ENCODE data around the gene GAL3ST1.

The GAL3ST1 gene

GRCh38 chr22:30572840-30573593, 1.4 kb downstream of the GAL3ST1 start:
- Histone ChIP-seq H3K14ac (ENCODE audit: low read length) (peak overlapping the region; percentile 58), H2BK5ac (ENCODE audit: low read length) (peak overlapping the region; percentile 91), H3K4me2 (ENCODE audit: insufficient read depth, low read length, poor library complexity, severe bottlenecking) (no peak overlapping the region), H3K79me1 (ENCODE audit: low read depth, low read length) (no peaks in the 10 kb centered on the region), H3K9ac (ENCODE audit: low read depth, low read length, poor library complexity) (no peak overlapping the region), H3K36me3 (replicated peaks in 1 of 2; ENCODE audit: control insufficient read depth in 2 of 2, insufficient read depth in 2 of 2, low read length in 2 of 2) (peaks cover 22 to 26% of the 10 kb centered on the region in 2 donors), H4K8ac (ENCODE audit: low read depth, low read length) (no peak overlapping the region), H3K23ac (ENCODE audit: low read depth, low read length, poor library complexity) (no peak overlapping the region), H3K27ac (replicated peaks; ENCODE audit: low read length) (no peak overlapping the region), H3K4me3 (ENCODE audit: low read length in 2 of 2) (peak overlapping the region in 1 of 2 donors; percentile 8), H3K4me1 (ENCODE audit: control insufficient read depth in 2 of 2, insufficient read depth in 1 of 2, low read depth in 1 of 2, low read length in 2 of 2) (peaks cover 0 to 13% of the 10 kb centered on the region in 2 donors), H2AK5ac (ENCODE audit: low read depth, low read length) (peak overlapping the region; percentile 95), H2BK12ac (ENCODE audit: low read length) (peak overlapping the region; percentile 75), H4K91ac (ENCODE audit: low read depth, low read length, poor library complexity) (no peak overlapping the region), H2BK120ac (ENCODE audit: low read depth, low read length) (no peak overlapping the region), H3K9me3 (replicated peaks in 1 of 2; ENCODE audit: control insufficient read depth in 2 of 2, insufficient read depth in 1 of 2, low read depth in 1 of 2, low read length in 2 of 2) (no peaks in the 10 kb centered on the region), H2BK15ac (ENCODE audit: low read length) (peak overlapping the region; percentile 82), H3K27me3 (ENCODE audit: control insufficient read depth in 3 of 3, insufficient read depth in 3 of 3, low read depth in 1 of 3, low read length in 3 of 3) (peaks cover 0 to 3% (median 0%) of the 10 kb centered on the region in 3 experiments), H2AFZ (ENCODE audit: low read length) (no peak overlapping the region), H3K18ac (ENCODE audit: low read length) (peak overlapping the region; percentile 27), H3K4ac (ENCODE audit: low read length) (no peak overlapping the region)
- WGBS, 2 donors (ENCODE audit: extremely low coverage in 2 of 2, insufficient read length in 2 of 2, insufficient replicate concordance in 1 of 2): no CpG with 5 or more reads among the region's 12 CpGs
- no peak for DNase-seq (ENCODE audit: low spot score)

GRCh38 chr22:30572210-30572609, 2.3 kb downstream of the GAL3ST1 start:
- peaks cover 0 to 3% (median 0%) of the 10 kb centered on the region in 3 experiments for H3K27me3 ChIP-seq (ENCODE audit: control insufficient read depth in 3 of 3, insufficient read depth in 3 of 3, low read depth in 1 of 3, low read length in 3 of 3)
- H2BK5ac ChIP-seq (ENCODE audit: low read length): no peak overlapping the region
- H2BK120ac ChIP-seq (ENCODE audit: low read depth, low read length): no peak overlapping the region
- H3K27ac ChIP-seq (replicated peaks; ENCODE audit: low read length): no peak overlapping the region
- peaks cover 14 to 18% of the 10 kb centered on the region in 2 donors for H3K36me3 ChIP-seq (replicated peaks in 1 of 2; ENCODE audit: control insufficient read depth in 2 of 2, insufficient read depth in 2 of 2, low read length in 2 of 2)
- H2AFZ ChIP-seq (ENCODE audit: low read length): no peak overlapping the region
- no peak overlapping the region for H3K4ac ChIP-seq (ENCODE audit: low read length)
- H3K4me1 ChIP-seq (ENCODE audit: control insufficient read depth in 2 of 2, insufficient read depth in 1 of 2, low read depth in 1 of 2, low read length in 2 of 2): peaks cover 0 to 15% of the 10 kb centered on the region in 2 donors
- H3K4me3 ChIP-seq (ENCODE audit: low read length in 2 of 2): no peak overlapping the region
- H4K8ac ChIP-seq (ENCODE audit: low read depth, low read length): no peak overlapping the region
- WGBS, 2 donors (ENCODE audit: extremely low coverage in 2 of 2, insufficient read length in 2 of 2, insufficient replicate concordance in 1 of 2): no CpG with 5 or more reads among the region's 6 CpGs
- no peak overlapping the region for H3K18ac ChIP-seq (ENCODE audit: low read length)
- H2BK12ac ChIP-seq (ENCODE audit: low read length): no peak overlapping the region
- no peak overlapping the region for H2AK5ac ChIP-seq (ENCODE audit: low read depth, low read length)
- H3K14ac ChIP-seq (ENCODE audit: low read length): no peak overlapping the region
- H3K9me3 ChIP-seq (replicated peaks in 1 of 2; ENCODE audit: control insufficient read depth in 2 of 2, insufficient read depth in 1 of 2, low read depth in 1 of 2, low read length in 2 of 2): no peaks in the 10 kb centered on the region
- H3K79me1 ChIP-seq (ENCODE audit: low read depth, low read length): no peaks in the 10 kb centered on the region
- H3K9ac ChIP-seq (ENCODE audit: low read depth, low read length, poor library complexity): no peak overlapping the region
- DNase-seq (ENCODE audit: low spot score): no peak
- H3K23ac ChIP-seq (ENCODE audit: low read depth, low read length, poor library complexity): no peak overlapping the region
- no peak overlapping the region for H4K91ac ChIP-seq (ENCODE audit: low read depth, low read length, poor library complexity)
- H3K4me2 ChIP-seq (ENCODE audit: insufficient read depth, low read length, poor library complexity, severe bottlenecking): no peak overlapping the region
- H2BK15ac ChIP-seq (ENCODE audit: low read length): no peak overlapping the region

GRCh38 chr22:30569674-30570202, 4.7 kb downstream of the GAL3ST1 start:
- Histone ChIP-seq H3K27ac (replicated peaks; ENCODE audit: low read length) (no peak overlapping the region), H2AK5ac (ENCODE audit: low read depth, low read length) (no peak overlapping the region), H2BK15ac (ENCODE audit: low read length) (no peak overlapping the region), H3K79me1 (ENCODE audit: low read depth, low read length) (no peaks in the 10 kb centered on the region), H3K23ac (ENCODE audit: low read depth, low read length, poor library complexity) (no peak overlapping the region), H2AFZ (ENCODE audit: low read length) (no peak overlapping the region), H3K27me3 (ENCODE audit: control insufficient read depth in 3 of 3, insufficient read depth in 3 of 3, low read depth in 1 of 3, low read length in 3 of 3) (peaks cover 0 to 9% (median 0%) of the 10 kb centered on the region in 3 experiments), H3K4me2 (ENCODE audit: insufficient read depth, low read length, poor library complexity, severe bottlenecking) (no peak overlapping the region), H2BK12ac (ENCODE audit: low read length) (no peak overlapping the region), H3K4me1 (ENCODE audit: control insufficient read depth in 2 of 2, insufficient read depth in 1 of 2, low read depth in 1 of 2, low read length in 2 of 2) (peaks cover 0 to 12% of the 10 kb centered on the region in 2 donors), H3K4me3 (ENCODE audit: low read length in 2 of 2) (no peak overlapping the region), H2BK5ac (ENCODE audit: low read length) (peak overlapping the region; percentile 1), H3K14ac (ENCODE audit: low read length) (no peak overlapping the region), H3K18ac (ENCODE audit: low read length) (no peak overlapping the region), H3K4ac (ENCODE audit: low read length) (no peak overlapping the region), H3K9ac (ENCODE audit: low read depth, low read length, poor library complexity) (no peak overlapping the region), H3K36me3 (replicated peaks in 1 of 2; ENCODE audit: control insufficient read depth in 2 of 2, insufficient read depth in 2 of 2, low read length in 2 of 2) (no peaks in the 10 kb centered on the region), H2BK120ac (ENCODE audit: low read depth, low read length) (no peak overlapping the region), H3K9me3 (replicated peaks in 1 of 2; ENCODE audit: control insufficient read depth in 2 of 2, insufficient read depth in 1 of 2, low read depth in 1 of 2, low read length in 2 of 2) (no peaks in the 10 kb centered on the region), H4K91ac (ENCODE audit: low read depth, low read length, poor library complexity) (no peak overlapping the region), H4K8ac (ENCODE audit: low read depth, low read length) (no peak overlapping the region)
- DNase-seq (ENCODE audit: low spot score): no peak
- WGBS, 2 donors (ENCODE audit: extremely low coverage in 2 of 2, insufficient read length in 2 of 2, insufficient replicate concordance in 1 of 2): no CpG with 5 or more reads among the region's 10 CpGs

- DNase-seq (ENCODE audit: low spot score): no peak
- no CpG with 5 or more reads among the region's 10 CpGs for WGBS, 2 donors (ENCODE audit: extremely low coverage in 2 of 2, insufficient read length in 2 of 2, insufficient replicate concordance in 1 of 2)
- Histone ChIP-seq H2BK120ac (ENCODE audit: low read depth, low read length) (no peak overlapping the region), H3K4me3 (ENCODE audit: low read length in 2 of 2) (no peak overlapping the region), H3K4me1 (ENCODE audit: control insufficient read depth in 2 of 2, insufficient read depth in 1 of 2, low read depth in 1 of 2, low read length in 2 of 2) (peaks cover 0 to 3% of the 10 kb centered on the region in 2 donors), H3K9me3 (replicated peaks in 1 of 2; ENCODE audit: control insufficient read depth in 2 of 2, insufficient read depth in 1 of 2, low read depth in 1 of 2, low read length in 2 of 2) (no peaks in the 10 kb centered on the region), H2BK5ac (ENCODE audit: low read length) (no peak overlapping the region), H2BK12ac (ENCODE audit: low read length) (no peak overlapping the region), H3K4me2 (ENCODE audit: insufficient read depth, low read length, poor library complexity, severe bottlenecking) (no peak overlapping the region), H3K4ac (ENCODE audit: low read length) (no peak overlapping the region), H2AK5ac (ENCODE audit: low read depth, low read length) (no peak overlapping the region), H3K18ac (ENCODE audit: low read length) (peak overlapping the region; percentile 7), H3K79me1 (ENCODE audit: low read depth, low read length) (no peaks in the 10 kb centered on the region), H4K91ac (ENCODE audit: low read depth, low read length, poor library complexity) (no peak overlapping the region), H3K23ac (ENCODE audit: low read depth, low read length, poor library complexity) (no peak overlapping the region), H3K9ac (ENCODE audit: low read depth, low read length, poor library complexity) (no peak overlapping the region), H2AFZ (ENCODE audit: low read length) (peak overlapping the region; percentile 65), H3K36me3 (replicated peaks in 1 of 2; ENCODE audit: control insufficient read depth in 2 of 2, insufficient read depth in 2 of 2, low read length in 2 of 2) (no peaks in the 10 kb centered on the region), H3K14ac (ENCODE audit: low read length) (no peak overlapping the region), H4K8ac (ENCODE audit: low read depth, low read length) (no peak overlapping the region), H2BK15ac (ENCODE audit: low read length) (no peak overlapping the region), H3K27ac (replicated peaks; ENCODE audit: low read length) (no peak overlapping the region), H3K27me3 (ENCODE audit: control insufficient read depth in 3 of 3, insufficient read depth in 3 of 3, low read depth in 1 of 3, low read length in 3 of 3) (peaks cover 0 to 9% (median 0%) of the 10 kb centered on the region in 3 experiments)
Observed at GRCh38 chr22:30568137-30568805, 6.2 kb downstream of the GAL3ST1 start.

All from neuronal stem cell (in vitro differentiated cells).